Stomach smooth muscle (tissue), 2 donors: Measurements from ENCODE around the gene THRB.

ENCODE experiments used
- H3K27ac ChIP-seq: one replicate; pipeline ENCODE4 v1.7.0; 2013; ENCODE audit warnings: mild to moderate bottlenecking, low read length, inconsistent platforms
- H3K27me3 ChIP-seq, 2 donors: one replicate each; pipeline ENCODE4 v1.7.0; 2013; ENCODE audit warnings: low read length in 2 of 2; ENCODE audit not compliant: insufficient read depth in 2 of 2, control insufficient read depth in 1 of 2
- H3K36me3 ChIP-seq, 2 donors: one replicate each; pipeline ENCODE4 v1.7.0; 2013; ENCODE audit warnings: low read length in 2 of 2; ENCODE audit not compliant: control insufficient read depth in 2 of 2, insufficient read depth in 2 of 2
- H3K4me1 ChIP-seq: one replicate; pipeline ENCODE4 v1.7.0; 2013; ENCODE audit warnings: low read length; ENCODE audit not compliant: control insufficient read depth, insufficient read depth
- H3K4me3 ChIP-seq, 2 donors: one replicate each; pipeline ENCODE4 v1.7.0; 2013; ENCODE audit warnings: low read length in 2 of 2
- H3K9ac ChIP-seq, 2 donors: one replicate each; pipeline ENCODE4 v1.7.0; 2013; ENCODE audit warnings: low read length in 2 of 2, mild to moderate bottlenecking in 1 of 2
- H3K9me3 ChIP-seq, 2 donors: one replicate each; pipeline ENCODE4 v1.7.0; 2013; ENCODE audit warnings: low read length in 2 of 2; ENCODE audit not compliant: control insufficient read depth in 2 of 2
- donor health status: healthy.
- donor health status: Pancreatic carcinoma.

Gene THRB

DNA sequence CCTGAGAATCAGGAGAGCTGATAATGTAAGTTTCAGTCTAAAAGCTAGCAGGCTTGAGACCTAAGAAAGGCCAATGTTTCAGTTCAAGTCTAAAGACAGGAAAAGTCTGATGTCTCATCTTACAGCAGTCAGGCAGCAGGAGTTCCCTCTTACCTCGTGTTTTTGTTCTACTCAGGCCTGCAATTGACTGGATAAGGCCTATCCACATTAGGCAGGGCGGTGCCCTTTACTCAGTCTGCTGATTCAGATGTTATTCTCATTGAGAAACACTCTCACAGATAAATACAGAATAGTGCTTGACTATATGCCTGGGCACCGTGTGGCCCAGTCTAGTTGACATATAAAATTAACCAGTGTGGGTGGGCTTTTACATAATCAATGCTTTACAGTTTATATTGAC, 427.2 kb downstream of the THRB start:
- Histone ChIP-seq H3K27me3 (no peaks in the 10 kb centered on the region), H3K27ac (no peak overlapping the region), H3K36me3 (no peaks in the 10 kb centered on the region), H3K9ac (no peak overlapping the region), H3K9me3 (no peaks in the 10 kb centered on the region), H3K4me3 (no peak overlapping the region), H3K4me1 (no peaks in the 10 kb centered on the region)
